DMS79 (cell line): ENCODE measurements around the gene ZSCAN10.
A peak's percentile ranks its signal among the peaks of the same experiment; 100 is the strongest.

ENCODE experiments used
- DNase-seq: peaks from one replicate; lab custom pipeline; 2025; lab: John Stamatoyannopoulos, UW

ZSCAN10 gene

GRCh38 chr16:3134338-3135125, 35.4 kb upstream of the ZSCAN10 start, which contains the start of gene ZNF213:
ZNF213 (plus strand) TSS chr16:3135029; CDS start chr16:3137281, 2,252 bp downstream.
- DNase-seq, result peak; percentile 95

DNA sequence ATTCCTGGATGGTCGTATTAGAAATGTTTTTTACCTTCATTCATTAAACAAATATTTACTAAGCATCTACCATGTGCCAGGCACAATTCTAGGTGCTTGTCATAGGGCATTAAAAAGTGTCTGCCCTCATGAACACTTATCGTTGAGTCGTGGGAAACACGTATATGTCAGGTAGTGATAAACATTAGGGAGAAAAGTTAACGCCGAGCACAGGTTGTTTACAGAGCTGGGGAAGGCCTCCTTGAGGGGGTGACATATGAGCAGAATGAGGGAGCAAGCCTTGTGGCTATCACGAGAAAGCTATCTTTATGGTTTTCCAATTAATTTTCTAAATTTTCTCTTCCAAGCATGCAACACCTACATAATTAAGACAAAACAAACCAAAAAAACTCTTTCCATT, 34.8 kb upstream of the ZSCAN10 start:
- no peak for DNase-seq

DNA sequence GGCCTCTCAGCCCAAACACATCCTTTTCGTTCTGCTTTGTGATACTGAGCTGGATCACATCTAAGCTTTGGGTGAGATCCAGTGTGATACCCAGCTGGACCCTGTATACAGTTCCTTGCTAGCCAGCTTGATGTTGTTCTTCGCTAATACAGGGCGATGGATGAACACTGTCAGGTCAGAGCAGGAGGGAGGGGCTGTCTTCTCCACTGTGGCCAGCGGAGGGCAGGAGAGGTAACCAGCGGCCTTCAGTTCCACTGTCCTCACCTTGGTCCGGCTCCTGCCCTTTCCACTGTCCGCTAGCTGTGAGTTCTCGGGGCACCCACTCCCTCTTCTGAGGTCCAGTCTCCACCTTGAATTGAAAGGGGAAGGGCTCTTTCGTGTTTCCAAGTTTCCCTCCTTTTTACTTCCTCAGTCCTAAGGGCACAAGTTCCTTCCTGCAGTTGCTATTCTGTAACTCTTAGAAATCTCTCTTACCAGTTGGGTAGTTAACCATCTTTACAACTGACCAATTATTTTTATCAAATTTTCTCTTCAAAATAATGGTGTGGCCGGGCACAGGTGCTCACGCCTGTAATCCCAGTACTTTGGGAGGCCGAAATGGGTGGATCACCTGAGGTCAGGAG, 32.8 kb upstream of the ZSCAN10 start:
- no peak for DNase-seq

- peak; percentile 68 for DNase-seq
Observed at GRCh38 chr16:3129137-3130131, 30.3 kb upstream of the ZSCAN10 start.

GRCh38 chr16:3127745-3128144, 28.7 kb upstream of the ZSCAN10 start:
- no peak for DNase-seq

DNA sequence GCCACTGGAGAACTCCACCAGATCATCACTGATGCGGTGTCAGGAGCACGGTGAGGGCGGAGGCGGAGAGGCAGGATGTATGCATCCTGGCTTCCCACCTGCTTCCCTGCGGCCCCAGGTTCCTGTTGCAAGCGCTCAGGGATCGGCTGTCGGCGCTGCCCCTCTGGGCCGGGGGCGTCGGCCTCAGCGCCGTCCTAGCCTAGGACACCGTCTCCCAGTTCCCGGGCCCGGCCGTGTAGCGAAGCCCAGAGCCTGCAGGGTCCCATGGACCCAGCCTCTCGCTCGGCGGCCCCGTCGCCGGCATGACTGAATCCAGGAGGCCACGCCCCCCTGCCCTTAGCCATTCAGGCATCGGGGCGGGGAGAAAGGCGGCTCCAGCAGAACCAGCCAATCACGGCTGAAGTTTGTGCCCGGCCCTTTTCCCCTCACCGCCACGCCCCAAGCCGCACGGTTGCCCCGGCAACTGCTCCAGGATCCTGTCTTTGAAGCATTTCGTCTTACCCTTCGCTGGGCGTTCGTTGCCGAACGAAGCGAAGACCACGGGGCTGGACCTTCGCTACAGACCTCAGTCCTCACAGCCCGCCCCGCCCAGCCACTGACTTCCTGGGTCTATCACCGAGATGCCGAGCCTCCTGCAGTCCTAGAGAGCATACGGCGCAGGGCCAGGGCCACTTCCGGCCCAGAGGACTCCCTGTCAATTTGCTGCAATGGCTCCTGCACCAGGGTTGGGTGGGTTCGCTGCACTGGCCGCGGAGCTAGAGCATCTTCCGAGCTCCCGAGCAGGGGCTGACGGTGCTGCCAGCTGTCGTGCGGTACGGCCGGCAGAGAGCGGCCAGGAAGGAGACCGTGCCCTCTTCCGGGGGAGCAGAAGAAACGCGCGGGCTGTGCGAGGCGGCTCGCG, 25.1 kb upstream of the ZSCAN10 start:
- peak; percentile 94 for DNase-seq

DNA sequence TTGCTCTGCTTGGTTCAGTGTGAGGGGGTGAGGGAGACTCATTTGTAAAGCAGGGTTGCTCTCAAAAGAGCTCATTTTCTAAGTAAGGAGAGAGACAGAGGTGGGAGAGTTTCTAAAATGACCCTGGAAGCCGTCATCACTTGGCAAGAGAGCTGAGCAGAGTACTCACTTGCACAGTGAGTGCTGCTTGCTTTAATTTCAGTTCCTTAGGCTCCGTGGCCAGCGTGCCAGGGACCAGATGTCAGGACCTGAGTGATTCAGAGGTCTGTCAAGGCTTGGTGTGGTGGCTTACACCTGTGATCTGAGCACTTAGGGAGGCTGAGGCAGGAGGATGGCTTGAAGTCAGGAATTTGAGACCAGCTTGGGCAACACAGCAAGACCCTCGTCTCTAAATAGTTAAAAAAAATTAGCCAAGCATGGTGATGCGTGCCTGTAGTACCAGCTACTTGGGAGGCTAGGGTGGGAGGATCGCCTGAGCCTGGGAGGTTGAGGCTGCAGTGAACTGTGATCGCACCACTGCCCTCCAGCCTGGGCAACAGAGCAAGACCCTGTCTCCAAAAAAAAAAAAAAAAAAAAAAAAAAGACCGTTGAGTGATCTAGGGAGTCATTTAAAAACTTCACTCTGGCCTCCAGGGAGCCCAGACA, 24.0 kb upstream of the ZSCAN10 start:
- no peak for DNase-seq

GRCh38 chr16:3121851-3122467, 22.9 kb upstream of the ZSCAN10 start:
- no peak for DNase-seq

GRCh38 chr16:3120435-3120834, 21.3 kb upstream of the ZSCAN10 start:
- no peak for DNase-seq

DNA sequence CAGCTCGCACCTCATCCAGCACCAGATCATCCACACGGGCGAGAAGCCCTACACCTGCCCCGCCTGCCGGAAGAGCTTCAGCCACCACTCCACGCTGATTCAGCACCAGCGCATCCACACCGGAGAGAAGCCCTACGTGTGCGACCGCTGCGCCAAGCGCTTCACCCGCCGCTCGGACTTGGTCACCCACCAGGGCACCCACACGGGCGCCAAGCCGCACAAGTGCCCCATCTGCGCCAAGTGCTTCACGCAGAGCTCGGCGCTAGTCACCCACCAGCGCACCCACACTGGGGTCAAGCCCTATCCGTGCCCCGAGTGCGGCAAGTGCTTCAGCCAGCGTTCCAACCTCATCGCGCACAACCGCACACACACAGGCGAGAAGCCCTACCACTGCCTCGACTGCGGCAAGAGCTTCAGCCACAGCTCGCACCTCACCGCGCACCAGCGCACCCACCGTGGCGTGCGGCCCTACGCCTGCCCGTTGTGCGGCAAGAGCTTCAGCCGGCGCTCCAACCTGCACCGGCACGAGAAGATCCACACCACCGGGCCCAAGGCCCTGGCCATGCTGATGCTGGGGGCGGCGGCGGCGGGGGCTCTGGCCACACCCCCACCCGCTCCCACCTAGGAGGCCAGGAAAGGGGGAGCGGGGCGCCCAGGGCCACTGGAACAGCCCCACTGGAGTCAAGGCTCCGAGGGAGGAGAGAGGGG, 20.8 kb upstream of the ZSCAN10 start:
- no peak for DNase-seq

DNA sequence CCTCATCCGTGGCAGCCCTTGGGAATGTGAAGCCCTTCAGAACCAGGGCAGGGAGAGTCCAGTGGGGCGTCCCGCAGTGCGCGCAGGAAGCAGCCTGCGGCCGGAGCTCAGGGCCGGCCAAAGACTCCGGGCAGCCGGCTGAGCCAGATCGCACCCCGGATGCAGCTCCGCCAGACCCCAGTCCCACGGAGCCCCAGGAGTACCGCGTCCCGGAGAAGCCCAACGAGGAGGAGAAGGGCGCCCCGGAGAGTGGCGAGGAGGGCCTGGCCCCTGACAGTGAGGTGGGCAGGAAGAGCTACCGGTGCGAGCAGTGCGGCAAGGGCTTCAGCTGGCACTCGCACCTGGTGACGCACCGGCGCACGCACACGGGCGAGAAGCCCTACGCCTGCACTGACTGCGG, 20.2 kb upstream of the ZSCAN10 start:
- DNase-seq, result no peak

DNA sequence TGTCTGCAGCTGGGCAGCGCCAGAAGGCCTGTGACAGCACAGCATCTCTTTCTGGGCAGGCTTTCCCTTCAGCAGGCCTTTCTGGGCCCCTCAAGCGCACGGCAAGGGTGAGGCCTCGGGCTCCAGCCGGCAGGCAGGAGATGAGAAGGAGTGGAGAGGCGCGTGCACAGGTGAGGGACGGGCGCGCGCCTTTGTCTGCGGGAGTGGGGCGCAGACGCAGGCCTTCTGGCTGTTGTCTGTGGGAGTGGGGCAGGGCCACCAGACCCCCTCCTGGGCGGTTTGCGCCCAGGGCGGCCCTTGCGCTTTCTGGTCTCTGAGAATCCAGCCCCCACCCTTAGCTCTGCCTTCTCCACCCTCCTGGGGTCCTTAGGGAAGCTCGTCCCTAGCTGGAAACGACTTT, 19.8 kb upstream of the ZSCAN10 start:
- DNase-seq, result no peak

DNA sequence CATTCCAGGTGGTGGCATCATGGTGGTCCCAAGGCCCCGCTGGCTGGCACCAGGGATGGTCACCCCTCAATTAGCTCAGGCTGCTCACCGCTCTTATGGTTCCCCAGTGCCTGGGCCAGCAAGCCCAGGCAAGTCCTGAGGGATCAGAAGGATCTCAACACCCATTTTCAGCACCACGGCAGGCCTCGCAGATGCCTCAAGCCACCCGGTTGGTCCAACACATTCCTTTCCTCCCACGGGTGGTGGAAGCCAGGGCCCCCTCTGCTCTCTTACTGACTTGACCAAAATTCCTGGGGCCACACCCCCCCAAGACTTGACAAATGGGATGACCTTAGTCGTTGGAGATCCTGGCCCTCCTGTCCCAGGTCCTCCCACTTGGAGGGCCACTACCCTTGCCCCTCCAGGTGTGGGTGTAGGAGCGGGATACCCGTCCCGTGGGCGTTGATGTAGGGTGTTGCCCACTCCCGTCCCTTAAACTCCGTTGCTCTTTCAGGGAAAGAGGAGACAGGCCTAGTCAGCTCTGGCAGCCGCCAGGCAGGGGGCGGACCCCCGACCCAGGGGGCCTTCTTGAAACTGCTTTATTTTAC, 19.2 kb upstream of the ZSCAN10 start:
- no peak for DNase-seq

- DNase-seq, result no peak
Observed at GRCh38 chr16:3115561-3115960, 16.5 kb upstream of the ZSCAN10 start.

GRCh38 chr16:3115003-3115402, 15.9 kb upstream of the ZSCAN10 start:
- no peak for DNase-seq

- DNase-seq, result no peak
Observed at GRCh38 chr16:3113765-3114479, 14.8 kb upstream of the ZSCAN10 start.

DNA sequence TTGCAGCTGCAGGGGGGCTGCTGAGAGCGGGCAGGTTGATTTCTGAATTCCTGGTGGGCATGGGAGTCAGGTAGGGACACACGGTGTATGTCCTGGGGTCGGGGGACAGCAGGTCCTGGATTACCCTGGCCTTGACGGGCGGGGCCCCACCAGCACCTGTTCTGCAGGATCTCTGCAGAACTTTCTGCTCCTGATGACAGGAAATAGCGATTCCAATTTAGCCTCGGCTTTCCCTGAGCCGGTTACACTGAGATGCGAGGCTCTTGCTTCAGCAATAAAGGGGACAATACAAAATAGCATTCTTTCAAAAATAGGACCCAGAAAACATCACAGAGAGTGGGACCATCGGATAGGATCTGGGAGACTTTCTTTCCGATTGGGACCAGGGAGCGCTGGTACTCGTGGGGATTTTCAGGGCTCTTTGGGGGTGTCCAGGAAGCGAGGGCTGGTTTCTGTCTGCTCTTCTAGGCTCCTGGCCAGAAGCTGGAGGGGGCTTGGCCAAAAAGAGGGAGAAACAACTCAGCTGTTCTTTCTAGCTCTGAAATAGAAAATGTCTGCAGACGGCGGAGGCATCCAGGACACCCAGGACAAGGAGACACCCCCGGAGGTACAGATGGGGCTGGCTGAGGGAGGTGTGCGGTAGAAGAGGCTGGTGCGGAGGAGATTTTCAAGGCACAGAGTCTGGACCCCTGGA, 13.9 kb upstream of the ZSCAN10 start:
- no peak for DNase-seq
